HEK293T (cell line): ENCODE data around the gene NOC2L.

Experiments
- CTCF ChIA-PET: fragments of 350-600 bp; formaldehyde crosslinking; extraction: SDS; loops from one replicate; lab custom pipeline; 2021; ENCODE audit warnings: antibody characterized with exemption, inconsistent platforms; lab: Yijun Ruan, JAX
- POLR2A ChIA-PET: fragments of 350-600 bp; formaldehyde crosslinking; extraction: SDS; loops from one replicate; lab custom pipeline; 2020; ENCODE audit warnings: antibody characterized with exemption, inconsistent platforms; lab: Yijun Ruan, JAX
- DNase-seq: peaks from one replicate; pipeline ENCODE4 v3.0.0; 2012; ENCODE audit warnings: mixed read lengths; ENCODE audit errors: extremely low spot score
- ARNT ChIP-seq: fragments of 450-650 bp; IDR thresholded peaks from 2 replicates; pipeline ENCODE4 v1.6.1; 2017; ENCODE audit warnings: mild to moderate bottlenecking
- BHLHE40 ChIP-seq: fragments of 450-650 bp; IDR thresholded peaks from 2 replicates; pipeline ENCODE4 v1.6.1; 2016; ENCODE audit warnings: mild to moderate bottlenecking, moderate library complexity, borderline replicate concordance
- CTBP1 ChIP-seq: fragments of 450-650 bp; IDR thresholded peaks from 2 replicates; pipeline ENCODE4 v1.6.1; 2016; ENCODE audit warnings: borderline replicate concordance
- ELF4 ChIP-seq: fragments of 450-650 bp; IDR thresholded peaks from 2 replicates; pipeline ENCODE4 v1.6.1; 2017; ENCODE audit warnings: antibody characterized with exemption
- FOXA1 ChIP-seq: fragments of 450-650 bp; IDR thresholded peaks from 2 replicates; pipeline ENCODE4 v1.6.1; 2016; ENCODE audit warnings: mild to moderate bottlenecking
- FOXK2 ChIP-seq: fragments of 450-650 bp; IDR thresholded peaks from 2 replicates; pipeline ENCODE4 v1.6.1; 2016; ENCODE audit warnings: mild to moderate bottlenecking
- FOXM1 ChIP-seq: fragments of 450-650 bp; IDR thresholded peaks from 2 replicates; pipeline ENCODE4 v1.6.1; 2017; ENCODE audit warnings: mild to moderate bottlenecking, borderline replicate concordance
- HDGF ChIP-seq: fragments of 450-650 bp; IDR thresholded peaks from 2 replicates; pipeline ENCODE4 v1.6.1; 2017; ENCODE audit warnings: antibody characterized with exemption, borderline replicate concordance
- L3MBTL2 ChIP-seq: fragments of 450-650 bp; conservative IDR thresholded peaks from 2 replicates; pipeline ENCODE4 v1.6.1; 2016; ENCODE audit warnings: mild to moderate bottlenecking
- LEF1 ChIP-seq: fragments of 450-650 bp; IDR thresholded peaks from 2 replicates; pipeline ENCODE4 v1.6.1; 2017; ENCODE audit warnings: mild to moderate bottlenecking, borderline replicate concordance
- NFRKB ChIP-seq: fragments of 450-650 bp; IDR thresholded peaks from 2 replicates; pipeline ENCODE4 v1.6.1; 2016; ENCODE audit warnings: mild to moderate bottlenecking, moderate library complexity
- PKNOX1 ChIP-seq: fragments of 450-650 bp; IDR thresholded peaks from 2 replicates; pipeline ENCODE4 v1.6.1; 2016
- SP1 ChIP-seq: fragments of 450-650 bp; IDR thresholded peaks from 2 replicates; pipeline ENCODE4 v1.6.1; 2017
- SUZ12 ChIP-seq: fragments of 450-650 bp; IDR thresholded peaks from 2 replicates; pipeline ENCODE4 v1.6.1; 2016; ENCODE audit warnings: mild to moderate bottlenecking
- TARDBP ChIP-seq: fragments of 450-650 bp; IDR thresholded peaks from 2 replicates; pipeline ENCODE4 v1.6.1; 2016
- ZNF384 ChIP-seq: fragments of 450-650 bp; IDR thresholded peaks from 2 replicates; pipeline ENCODE4 v1.6.1; 2016

Gene NOC2L

GRCh38 chr1:932173-932510, 26.9 kb downstream of the NOC2L start:
- TF ChIP-seq ZNF384 (no peak), SUZ12 (no peak), PKNOX1 (no peak), ARNT (no peak), FOXA1 (no peak), L3MBTL2 (no peak), FOXK2 (no peak), HDGF (no peak), LEF1 (no peak), CTBP1 (no peak), NFRKB (no peak), BHLHE40 (no peak), FOXM1 (no peak), SP1 (no peak), TARDBP (no peak), ELF4 (no peak)
- POLR2A ChIA-PET = interaction anchor here (6.4 kb wide), 1 partner anchor 9 kb away, joined by 57 read pairs; no protein-coding TSS in a partner anchor
- no peak for DNase-seq
- CTCF ChIA-PET = interaction anchor here (1.3 kb wide), 1 partner anchor 20 kb away, joined by 3 read pairs; no protein-coding TSS in a partner anchor

GRCh38 chr1:931380-932172, 27.5 kb downstream of the NOC2L start:
- POLR2A ChIA-PET = interaction anchor here (1.0 to 6.4 kb wide), 4 partner anchors 9 to 26 kb away, joined by 3 to 57 read pairs (median 4); no protein-coding TSS in a partner anchor
- CTCF ChIA-PET = interaction anchor here (1.3 kb wide), 2 partner anchors 19 to 27 kb away, joined by 3 to 4 read pairs; no protein-coding TSS in a partner anchor
- no peak for DNase-seq
- TF ChIP-seq FOXM1 (no peak), CTBP1 (peak; percentile 16; the same call in 1 of the 2 replicates)

GRCh38 chr1:930633-931138, 28.4 kb downstream of the NOC2L start:
- ChIA-PET CTCF (interaction anchor here (1.3 kb wide), 2 partner anchors 18 to 26 kb away, joined by 3 to 4 read pairs; no protein-coding TSS in a partner anchor), POLR2A (interaction anchor here (1.0 to 6.4 kb wide), 6 partner anchors 10 to 36 kb away, joined by 3 to 57 read pairs (median 4); no protein-coding TSS in a partner anchor)
- TF ChIP-seq SP1 (no peak), NFRKB (no peak), CTBP1 (no peak), TARDBP (no peak), BHLHE40 (no peak), LEF1 (no peak), FOXM1 (no peak), FOXA1 (no peak), SUZ12 (no peak), ARNT (no peak), ELF4 (no peak)
- no peak for DNase-seq

- no peak for TF ChIP-seq ZNF384
- no peak for TF ChIP-seq PKNOX1
- TF ChIP-seq FOXK2 = no peak
- TF ChIP-seq ARNT = no peak
- no peak for TF ChIP-seq HDGF
- TF ChIP-seq L3MBTL2 = no peak
- POLR2A ChIA-PET = interaction anchor here (0.8 to 6.4 kb wide), 6 partner anchors 8 to 37 kb away, joined by 3 to 57 read pairs (median 4); no protein-coding TSS in a partner anchor
- DNase-seq = no peak
- CTCF ChIA-PET = interaction anchor here (1.3 to 1.6 kb wide), 3 partner anchors 9 to 25 kb away, joined by 4 to 8 read pairs (median 6); no protein-coding TSS in a partner anchor
These were observed 29.1 kb downstream of the NOC2L start for GRCh38 chr1:929712-930632.

GRCh38 chr1:928825-929661, 30.0 kb downstream of the NOC2L start:
- ChIA-PET CTCF (interaction anchor here (0.9 to 1.6 kb wide), 3 partner anchors 10 to 24 kb away, joined by 3 to 8 read pairs (median 6); no protein-coding TSS in a partner anchor), POLR2A (interaction anchor here (0.8 to 6.4 kb wide), 4 partner anchors 9 to 23 kb away, joined by 3 to 57 read pairs (median 4); no protein-coding TSS in a partner anchor)
- no peak for TF ChIP-seq FOXA1
- no peak for TF ChIP-seq L3MBTL2
- no peak for TF ChIP-seq ARNT
- no peak for TF ChIP-seq FOXM1
- no peak for TF ChIP-seq LEF1
- no peak for TF ChIP-seq SUZ12
- TF ChIP-seq ELF4 = no peak
- TF ChIP-seq FOXK2 = no peak
- TF ChIP-seq BHLHE40 = no peak
- no peak for TF ChIP-seq TARDBP
- TF ChIP-seq CTBP1 = no peak
- no peak for TF ChIP-seq ZNF384
- TF ChIP-seq HDGF = no peak
- TF ChIP-seq PKNOX1 = no peak
- no peak for DNase-seq
